Fibroblast of lung (primary cell): Measurements from ENCODE around the gene ADCY5.

Source experiments
- EZH2 ChIP-seq: IDR thresholded peaks from 2 replicates; pipeline ENCODE4 v1.5.1; 2012; ENCODE audit warnings: low read length, control low read depth, mild to moderate bottlenecking; ENCODE audit errors: missing control alignments
- TF ChIP-seq, protein P1 (sequence below), 2 donors: IDR thresholded peaks in 1 of 2; conservative IDR thresholded peaks in 1 of 2; 1 replicate in 1 of 2; 2 replicates in 1 of 2; pipeline ENCODE4 v1.5.1; 2011 to 2012; ENCODE audit warnings: low read length in 2 of 2, control low read depth in 1 of 2, inconsistent platforms in 1 of 2, low read depth in 1 of 2, mild to moderate bottlenecking in 1 of 2

GRCh38 chr3:123321806-123322205, 127.1 kb downstream of the ADCY5 start:
- TF ChIP-seq, protein P1, sequence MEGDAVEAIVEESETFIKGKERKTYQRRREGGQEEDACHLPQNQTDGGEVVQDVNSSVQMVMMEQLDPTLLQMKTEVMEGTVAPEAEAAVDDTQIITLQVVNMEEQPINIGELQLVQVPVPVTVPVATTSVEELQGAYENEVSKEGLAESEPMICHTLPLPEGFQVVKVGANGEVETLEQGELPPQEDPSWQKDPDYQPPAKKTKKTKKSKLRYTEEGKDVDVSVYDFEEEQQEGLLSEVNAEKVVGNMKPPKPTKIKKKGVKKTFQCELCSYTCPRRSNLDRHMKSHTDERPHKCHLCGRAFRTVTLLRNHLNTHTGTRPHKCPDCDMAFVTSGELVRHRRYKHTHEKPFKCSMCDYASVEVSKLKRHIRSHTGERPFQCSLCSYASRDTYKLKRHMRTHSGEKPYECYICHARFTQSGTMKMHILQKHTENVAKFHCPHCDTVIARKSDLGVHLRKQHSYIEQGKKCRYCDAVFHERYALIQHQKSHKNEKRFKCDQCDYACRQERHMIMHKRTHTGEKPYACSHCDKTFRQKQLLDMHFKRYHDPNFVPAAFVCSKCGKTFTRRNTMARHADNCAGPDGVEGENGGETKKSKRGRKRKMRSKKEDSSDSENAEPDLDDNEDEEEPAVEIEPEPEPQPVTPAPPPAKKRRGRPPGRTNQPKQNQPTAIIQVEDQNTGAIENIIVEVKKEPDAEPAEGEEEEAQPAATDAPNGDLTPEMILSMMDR (conservative IDR thresholded peaks at IDR 0.05 in 1 of 2, IDR thresholded peaks at IDR 0.05 in 1 of 2; ENCODE audit: low read depth in 1 of 2, low read length in 2 of 2), result no peak
- no peak for TF ChIP-seq EZH2
